ENCODE data around the gene FADS2.
A peak's percentile ranks its signal among the peaks of the same experiment; 100 is the strongest.
"Not testable (repeated sequence)": the region's sequence is repeated elsewhere in the genome, so short reads cannot be mapped to it uniquely, and the experiment has no call there.

Gene FADS2

DNA sequence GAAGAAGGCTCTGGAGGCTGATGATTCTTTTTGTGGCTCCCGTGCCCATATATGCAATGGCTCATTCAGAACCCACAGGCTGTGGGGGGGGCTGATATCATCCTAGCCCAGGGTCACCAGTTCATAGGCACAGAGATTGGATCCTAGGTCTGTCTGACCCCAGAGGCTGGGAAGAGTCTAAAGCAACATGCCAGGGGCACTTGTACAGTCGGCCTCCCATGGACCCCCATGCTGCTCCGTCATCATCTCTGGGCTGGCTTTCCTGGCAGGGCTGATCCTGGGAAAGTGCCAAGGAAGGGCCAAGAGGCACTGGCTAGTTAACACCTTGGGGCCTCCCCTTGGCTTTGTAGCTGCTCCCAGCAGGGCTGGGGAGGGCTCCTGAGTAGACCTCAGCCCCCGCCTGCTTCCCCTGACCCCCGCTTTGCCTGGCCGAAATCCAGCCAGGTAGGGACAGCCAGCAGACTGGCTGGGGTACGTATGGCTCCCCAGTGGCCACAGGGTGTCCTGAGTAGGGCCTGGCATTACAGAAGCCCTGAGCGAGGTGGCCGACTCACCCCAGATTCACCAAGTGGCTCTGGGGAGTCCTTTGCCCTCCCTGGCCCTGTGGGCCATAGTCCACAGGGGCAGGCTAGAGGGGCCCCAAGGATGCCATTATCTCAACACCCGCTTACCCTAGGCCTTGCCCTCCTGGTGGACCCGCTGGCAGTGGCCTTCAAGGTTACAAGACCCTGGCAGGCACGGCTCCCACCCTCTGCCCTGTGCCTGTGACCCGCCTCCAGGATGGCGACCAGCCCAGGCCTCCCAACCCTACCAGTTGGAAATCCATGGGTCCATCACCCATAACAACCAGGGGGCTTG lies 40.7 kb downstream of the FADS2 start:
- DNase-seq (ENCODE audit: low read depth, low spot score): no peak

DNA sequence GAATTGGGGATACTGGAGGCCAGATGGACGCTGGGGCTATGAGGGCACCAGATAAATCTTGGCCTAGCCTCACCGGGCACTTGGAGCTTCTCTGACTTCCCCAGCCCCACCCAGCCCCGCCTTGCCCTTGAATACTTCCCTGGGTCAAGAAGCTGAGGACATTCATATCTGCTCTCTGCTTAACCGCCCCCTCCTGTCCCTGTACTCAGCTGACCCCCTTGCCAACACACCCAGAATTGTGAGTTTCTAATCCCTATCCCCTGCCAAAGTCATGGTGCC lies 41.3 kb downstream of the FADS2 start:
- no peak for DNase-seq (ENCODE audit: low read depth, low spot score)

DNA sequence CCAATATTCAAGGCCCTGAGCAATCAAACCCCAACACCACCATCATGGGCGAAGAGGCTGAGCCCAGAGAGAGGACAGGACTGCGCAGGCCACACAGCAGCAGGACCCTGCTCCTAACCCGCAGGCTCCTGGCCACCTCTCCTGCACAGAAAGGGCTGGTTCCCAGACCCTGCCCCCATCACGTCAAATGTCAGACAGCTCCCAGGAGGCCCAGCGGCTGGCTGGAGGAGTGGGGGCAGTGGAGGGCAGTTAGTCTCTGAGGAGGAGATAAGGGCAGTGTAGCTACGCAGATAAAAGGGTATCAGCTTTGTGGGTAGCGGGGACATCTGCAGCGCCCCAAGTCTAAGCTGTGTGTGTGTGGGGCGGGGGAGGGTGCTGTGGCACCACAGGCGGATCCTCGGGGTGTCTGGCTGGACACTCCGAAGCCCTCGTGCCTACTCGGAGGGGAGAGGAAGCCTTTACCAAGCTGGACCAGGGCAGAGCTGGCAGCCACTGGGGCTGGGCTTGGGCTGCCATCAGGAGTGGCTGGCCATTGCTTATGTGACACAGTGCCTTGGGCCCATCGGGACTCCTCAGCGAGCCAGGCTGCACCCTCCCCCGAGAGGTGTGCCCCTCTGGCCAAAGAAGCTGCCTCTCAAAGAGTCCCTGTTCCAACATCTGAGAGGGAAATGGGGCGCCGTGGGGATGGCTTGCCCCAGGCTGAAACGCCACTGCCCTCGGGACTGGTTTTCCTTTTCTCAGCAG lies 41.8 kb downstream of the FADS2 start:
- no peak for DNase-seq (ENCODE audit: low read depth, low spot score)

DNA sequence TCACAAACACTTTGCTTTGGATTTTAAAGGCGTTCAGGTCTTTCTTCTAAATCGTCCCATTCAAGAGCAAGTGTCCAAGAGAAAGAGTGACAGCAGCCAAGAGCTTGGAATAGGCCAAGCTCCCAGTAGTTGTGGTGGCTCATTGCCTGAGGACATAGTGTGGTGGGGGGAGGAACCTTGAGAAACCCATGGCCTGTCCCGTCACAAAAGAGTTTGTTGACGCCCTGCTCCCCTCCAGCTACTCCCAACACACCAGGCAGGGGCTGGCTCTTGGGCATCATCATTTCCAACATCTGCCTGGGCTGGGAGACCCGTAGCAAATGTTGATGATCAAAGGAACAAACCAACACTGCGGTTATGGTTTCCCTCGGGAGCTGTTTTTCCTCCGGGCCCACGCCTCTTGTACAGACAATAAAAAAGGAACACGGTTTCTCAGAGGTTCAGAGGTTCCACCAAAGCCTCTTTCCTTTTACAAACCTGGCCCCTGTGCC lies 42.5 kb downstream of the FADS2 start:
- DNase-seq (ENCODE audit: low read depth, low spot score): no peak

DNA sequence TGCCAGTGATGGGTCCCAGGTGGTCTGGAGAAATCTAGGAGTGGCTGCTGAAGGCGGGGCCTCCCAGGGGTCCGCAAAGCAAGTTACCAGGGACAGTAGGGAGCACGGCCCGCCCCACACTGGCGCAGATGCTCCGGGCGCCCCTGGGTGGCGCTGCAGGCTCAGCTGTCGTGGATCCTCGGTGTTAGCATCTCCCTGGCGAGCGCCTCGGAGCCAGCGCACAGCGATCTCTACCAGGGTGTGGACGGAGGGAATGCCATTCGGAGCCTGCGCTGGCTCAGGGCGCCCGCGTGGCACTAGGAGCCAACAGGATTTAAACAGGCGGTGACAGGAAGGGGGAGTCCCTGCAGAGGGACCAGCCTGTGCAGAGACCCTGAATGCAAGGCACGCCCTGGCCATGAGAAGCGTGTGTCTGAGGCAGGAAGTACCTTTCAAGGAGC lies 43.1 kb downstream of the FADS2 start:
- peak; percentile 93 for DNase-seq (ENCODE audit: low read depth, low spot score)

- no peak for DNase-seq (ENCODE audit: low read depth, low spot score)
Observed at GRCh38 chr11:61872935-61873565, 45.0 kb downstream of the FADS2 start.

DNA sequence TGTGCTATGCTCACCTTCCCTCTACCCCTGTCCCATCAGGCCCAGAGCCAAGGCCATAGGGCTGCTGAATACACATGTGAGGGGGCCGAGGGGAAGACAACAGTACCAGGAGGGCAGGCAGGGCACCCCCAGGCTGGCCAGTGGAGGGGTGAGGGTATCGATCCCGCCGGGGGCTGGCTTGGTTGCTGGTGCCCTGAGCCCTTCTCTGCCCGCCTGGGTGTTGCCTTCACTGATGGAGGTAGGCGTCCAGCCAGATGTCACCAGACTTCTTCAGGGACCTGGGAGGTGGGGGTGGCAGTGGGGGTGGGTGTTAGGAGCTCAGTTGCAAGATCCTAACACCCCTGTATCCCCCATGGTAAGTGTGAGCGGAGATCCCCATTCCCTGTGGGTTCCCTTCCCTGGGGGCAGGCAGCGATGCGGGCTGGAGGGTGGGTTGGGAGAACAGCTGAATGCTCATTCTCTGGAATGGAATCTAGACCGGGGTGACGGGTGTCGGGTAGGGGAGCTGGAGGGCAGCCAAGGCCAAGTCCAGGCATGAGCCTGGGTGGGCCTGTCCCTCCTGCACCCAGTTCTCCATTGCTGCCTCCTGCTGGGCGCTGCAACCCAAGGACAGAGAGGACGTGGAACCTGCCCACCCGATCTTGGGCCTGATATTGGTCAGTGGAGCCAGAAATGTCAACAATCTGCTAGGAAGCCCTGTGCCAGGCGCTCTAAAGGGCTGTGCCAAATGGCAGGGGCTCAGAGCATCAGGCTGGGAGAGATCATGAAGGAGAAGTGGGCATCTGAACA lies 45.7 kb downstream of the FADS2 start:
- DNase-seq (ENCODE audit: low read depth, low spot score): no peak

DNA sequence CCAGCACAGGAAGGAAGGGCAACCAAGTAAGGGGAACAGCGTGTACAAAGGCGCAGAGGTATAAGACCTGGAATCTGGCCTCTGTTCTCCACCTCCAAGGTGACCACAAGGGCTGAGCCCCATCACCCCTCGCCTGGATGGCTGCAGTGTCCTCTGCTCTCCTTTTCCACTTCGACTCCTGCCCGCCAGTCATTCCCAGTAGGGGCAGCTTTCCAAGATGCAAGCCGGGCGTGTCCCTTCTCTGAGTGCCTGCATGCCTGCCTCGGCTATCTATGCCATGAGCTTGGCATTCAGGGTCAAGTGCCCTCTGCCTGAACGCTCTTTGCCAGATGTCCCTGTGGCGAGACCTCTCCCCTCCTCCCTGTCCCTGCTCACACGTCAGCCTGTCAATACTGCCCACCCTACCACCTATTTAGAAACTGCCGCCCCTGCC lies 46.3 kb downstream of the FADS2 start:
- DNase-seq (ENCODE audit: low read depth, low spot score): no peak

GRCh38 chr11:61874853-61875252 lies 46.8 kb downstream of the FADS2 start:
- no peak for DNase-seq (ENCODE audit: low read depth, low spot score)

DNA sequence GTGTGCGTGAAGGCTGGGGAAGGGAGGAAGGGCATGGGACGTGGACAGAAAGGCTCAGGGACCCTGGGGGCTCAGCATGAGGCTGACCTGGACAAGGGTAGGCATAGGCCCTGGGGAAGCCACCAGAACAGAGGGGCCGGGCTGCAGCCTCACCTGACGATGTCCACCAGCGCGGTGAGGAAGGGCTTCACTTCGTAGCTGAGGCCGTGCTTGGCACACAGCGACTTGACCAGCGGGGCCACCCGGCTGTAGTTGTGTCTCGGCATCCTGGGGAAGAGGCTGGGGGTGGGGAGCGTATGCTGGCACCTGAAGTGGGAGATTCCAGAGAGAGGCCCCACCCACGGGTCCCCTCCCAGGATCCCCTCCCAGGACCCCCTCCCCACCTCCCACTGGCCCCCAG lies 47.6 kb downstream of the FADS2 start:
- no peak for DNase-seq (ENCODE audit: low read depth, low spot score)

- DNase-seq (ENCODE audit: low read depth, low spot score): peak; percentile 29
Observed at GRCh38 chr11:61879152-61879551, 51.1 kb downstream of the FADS2 start.

GRCh38 chr11:61880031-61880430 lies 51.9 kb downstream of the FADS2 start:
- no peak for DNase-seq (ENCODE audit: low read depth, low spot score)

- no peak for DNase-seq (ENCODE audit: low read depth, low spot score)
Observed at GRCh38 chr11:61880454-61880853, 52.4 kb downstream of the FADS2 start.

DNA sequence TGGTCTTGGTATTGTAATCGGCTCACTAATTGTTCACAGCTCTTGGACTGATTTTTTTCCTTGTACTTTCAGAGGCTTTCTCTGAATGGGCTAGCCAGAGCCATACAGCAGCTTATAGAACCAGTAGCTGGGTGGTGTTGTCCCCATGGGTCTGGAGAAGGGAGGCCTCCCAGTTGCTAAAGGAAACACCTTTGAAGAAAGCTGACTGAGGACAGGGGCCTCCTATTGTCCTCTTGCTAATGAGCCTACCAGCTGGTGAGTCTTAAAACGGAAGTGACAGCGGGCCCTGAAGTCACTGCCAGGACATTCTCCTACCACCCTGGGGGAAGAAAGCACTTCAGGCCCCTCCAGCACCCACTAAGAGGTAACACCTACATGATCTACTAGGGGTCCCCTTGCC lies 53.3 kb downstream of the FADS2 start:
- no peak for DNase-seq (ENCODE audit: low read depth, low spot score)

DNA sequence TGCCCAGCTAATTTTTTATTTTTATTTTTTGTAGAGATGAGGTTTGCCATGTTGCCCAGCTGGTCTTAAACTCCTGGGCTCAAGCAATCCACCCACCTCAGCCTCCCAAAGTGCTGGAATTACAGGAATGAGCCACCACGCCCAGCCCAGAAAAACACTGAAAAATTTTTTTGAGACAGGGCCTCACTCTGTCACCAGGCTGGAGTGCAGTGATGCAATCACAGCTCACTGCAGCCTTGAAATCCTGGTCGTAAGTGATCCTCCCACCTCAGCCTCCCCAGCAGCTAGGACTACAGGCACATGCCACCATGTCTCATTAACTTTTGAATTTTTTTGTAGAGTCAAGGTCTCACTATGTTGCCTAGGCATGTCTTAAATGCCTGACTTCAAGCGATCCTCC lies 54.2 kb downstream of the FADS2 start:
- DNase-seq (ENCODE audit: low read depth, low spot score): not testable (repeated sequence)

DNA sequence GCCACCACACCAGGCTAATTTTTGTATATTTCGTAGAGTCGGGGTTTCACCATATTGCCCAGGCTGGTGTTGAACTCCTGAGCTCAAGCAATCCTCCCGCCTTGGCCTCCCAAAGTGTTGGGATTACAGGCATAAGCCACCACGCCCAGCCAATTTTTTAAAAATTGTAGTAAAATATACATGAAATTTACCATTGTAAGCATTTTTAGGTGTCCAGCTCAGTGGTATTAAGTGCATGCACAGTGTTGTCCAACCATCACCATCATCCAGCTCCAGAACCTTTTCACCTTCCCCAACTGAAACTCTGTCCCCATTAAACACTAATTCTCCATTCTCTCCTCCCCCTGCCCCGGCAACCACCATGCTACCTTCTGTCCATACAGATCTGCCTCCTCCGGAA lies 54.8 kb downstream of the FADS2 start:
- DNase-seq (ENCODE audit: low read depth, low spot score): no peak

- no peak for DNase-seq (ENCODE audit: low read depth, low spot score)
Observed at GRCh38 chr11:61883327-61883726, 55.2 kb downstream of the FADS2 start.

DNA sequence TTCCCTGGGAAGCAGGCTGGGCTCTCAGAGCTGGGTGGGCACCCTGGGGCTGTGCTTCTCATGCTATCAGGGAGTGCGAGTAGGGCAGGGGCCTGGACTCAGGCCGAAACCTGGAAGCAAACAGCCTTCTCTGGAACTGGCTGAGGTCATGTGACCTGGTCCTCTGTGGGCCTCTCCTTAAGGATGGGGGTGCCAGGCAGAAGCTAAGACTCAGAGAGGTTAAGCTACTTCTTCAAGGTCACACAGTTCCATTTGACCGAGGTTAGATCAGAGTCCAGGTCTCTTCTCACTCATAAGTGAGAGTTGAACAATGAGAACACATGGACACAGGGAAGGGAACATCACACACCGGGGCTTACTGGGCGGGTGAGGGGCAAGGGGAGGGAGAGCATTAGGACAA lies 55.8 kb downstream of the FADS2 start:
- no peak for DNase-seq (ENCODE audit: low read depth, low spot score)

DNA sequence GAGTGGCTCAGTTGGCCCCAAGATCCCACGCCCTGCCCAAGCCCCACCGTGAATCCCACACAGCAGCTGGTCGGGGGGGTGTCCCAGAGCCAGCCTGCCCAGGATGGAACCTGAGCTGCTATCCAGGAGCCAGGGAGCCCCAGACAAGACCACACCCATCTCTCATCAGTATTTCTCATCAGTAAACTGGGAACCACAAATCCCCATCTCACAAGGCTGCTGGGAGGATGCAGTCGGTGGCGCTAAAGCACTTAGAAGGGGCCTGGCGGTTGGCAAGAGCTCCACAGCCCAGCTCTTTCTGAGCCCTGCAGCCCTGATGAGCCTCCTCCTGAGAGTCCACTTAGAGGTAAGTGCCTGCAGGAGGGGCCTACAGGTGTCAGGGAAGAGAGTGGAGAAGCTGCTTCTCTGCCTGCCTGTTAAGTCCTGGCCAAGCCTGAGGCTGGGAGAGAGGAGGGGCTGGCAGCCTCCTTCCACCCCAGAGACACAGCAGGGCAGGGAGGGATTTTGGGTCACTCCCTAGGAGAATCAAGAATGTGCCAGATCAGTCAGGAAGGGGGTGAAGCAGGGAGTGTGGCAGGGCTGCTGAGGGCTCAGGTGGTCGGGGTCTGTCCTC lies 57.2 kb downstream of the FADS2 start:
- no peak for DNase-seq (ENCODE audit: low read depth, low spot score)

DNA sequence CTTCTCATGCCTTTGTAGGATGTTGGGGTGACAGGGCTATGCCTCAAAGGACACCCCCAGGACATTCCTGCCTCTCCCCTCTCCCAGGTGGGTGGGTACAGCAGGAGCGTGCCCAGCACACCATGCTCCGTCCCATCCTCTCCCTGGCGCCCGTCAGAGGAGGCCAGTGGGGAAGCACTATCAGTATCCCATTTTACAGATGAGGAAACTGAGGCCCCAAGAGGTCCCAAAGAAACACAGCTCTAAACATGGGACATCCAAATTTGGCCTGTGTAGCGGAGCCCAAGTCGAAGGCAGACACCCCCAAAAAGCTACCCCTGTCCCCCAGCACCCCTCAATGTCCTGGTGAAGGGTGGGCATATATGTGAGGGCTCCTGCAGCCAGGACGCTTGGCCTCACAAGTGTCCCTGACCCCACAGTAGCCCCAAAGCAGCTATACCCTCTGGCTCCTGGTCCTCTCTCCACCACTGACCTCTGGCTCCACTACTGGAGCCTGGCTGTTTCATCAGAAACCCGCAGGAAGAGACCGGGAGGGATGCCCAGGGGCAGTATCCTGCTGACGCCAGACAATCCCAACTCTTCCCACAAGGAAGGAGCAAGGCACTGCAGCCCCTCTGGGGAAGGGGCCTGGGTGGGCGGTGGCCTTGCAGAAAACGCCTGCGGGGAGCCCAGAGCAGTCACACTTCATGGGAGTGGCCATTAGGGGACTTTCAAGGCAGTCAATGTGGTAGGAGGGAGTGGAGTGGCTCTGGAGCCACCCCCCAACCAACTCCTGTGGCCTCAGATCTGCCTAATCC lies 57.9 kb downstream of the FADS2 start:
- no peak for DNase-seq (ENCODE audit: low read depth, low spot score)

Measured in astrocyte of the hippocampus (primary cell).